ENCODE data around the gene C6orf136.
A peak's percentile ranks its signal among the peaks of the same experiment; 100 is the strongest.
"Not testable (repeated sequence)": the region's sequence is repeated elsewhere in the genome, so short reads cannot be mapped to it uniquely, and the experiment has no call there.

- peak; percentile 51 for TF ChIP-seq POLR2A (IDR thresholded peaks at IDR 0.05; ENCODE audit: low read length)
- TF ChIP-seq GATA1 (IDR thresholded peaks at IDR 0.05; ENCODE audit: low read depth, low read length), result not testable (repeated sequence)
Measured at GRCh38 chr6:30597315-30598144, 49.4 kb upstream of the C6orf136 start.
